HL-60 (cell line): ENCODE results near the gene CHST13.

Source experiments
- DNase-seq, 2 experiments: peaks; one replicate each; pipeline ENCODE4 v3.0.0-alpha.2; 2010 to 2020; ENCODE audit warnings: low read depth in 1 of 2, low spot score in 1 of 2
- H3K27ac ChIP-seq: fragments of 250-450 bp; sonication (Bioruptor Pico); replicated peaks from 2 replicates; pipeline ENCODE4 v1.5.1; 2020; ENCODE audit warnings: mild to moderate bottlenecking, moderate library complexity
- H3K27me3 ChIP-seq: fragments of 250-450 bp; sonication (Bioruptor Pico); 2 replicates; pipeline ENCODE4 v1.5.1; 2021; ENCODE audit warnings: mild to moderate bottlenecking, moderate library complexity; ENCODE audit not compliant: insufficient read depth, poor library complexity, severe bottlenecking
- H3K4me3 ChIP-seq: replicated peaks from 2 replicates; pipeline ENCODE4 v1.5.1; 2011; ENCODE audit warnings: mild to moderate bottlenecking, control low read depth, low read length; ENCODE audit not compliant: insufficient read depth
- CTCF ChIP-seq: IDR thresholded peaks from one replicate; pipeline ENCODE4 v1.5.1; 2011; ENCODE audit warnings: low read length, control low read depth, inconsistent platforms; ENCODE audit not compliant: insufficient read depth
- GABPA ChIP-seq: IDR thresholded peaks from 2 replicates; pipeline ENCODE4 v1.6.1; 2012; ENCODE audit warnings: low read depth
- POLR2AphosphoS5 ChIP-seq: IDR thresholded peaks from 2 replicates; pipeline ENCODE4 v1.6.1; 2012; ENCODE audit warnings: low read depth
- REST ChIP-seq: IDR thresholded peaks from 2 replicates; pipeline ENCODE4 v1.6.1; 2012; ENCODE audit warnings: low read depth; ENCODE audit not compliant: insufficient replicate concordance
- SPI1 ChIP-seq: IDR thresholded peaks from 2 replicates; pipeline ENCODE4 v1.6.1; 2012; ENCODE audit warnings: low read depth, mild to moderate bottlenecking, borderline replicate concordance

The CHST13 gene

GRCh38 chr3:126518779-126519177 is 5.2 kb upstream of the CHST13 start:
- Histone ChIP-seq H3K27me3 (no peaks in the 10 kb centered on the region), H3K4me3 (no peak overlapping the region), H3K27ac (no peak overlapping the region)
- TF ChIP-seq SPI1 (no peak), CTCF (no peak), GABPA (no peak), REST (no peak), POLR2AphosphoS5 (no peak)
- DNase-seq: no peak

- Histone ChIP-seq H3K4me3 (no peak overlapping the region), H3K27ac (no peak overlapping the region), H3K27me3 (no peaks in the 10 kb centered on the region)
- no peak for DNase-seq
- no peak for TF ChIP-seq GABPA
- no peak for TF ChIP-seq REST
- TF ChIP-seq CTCF: no peak
- no peak for TF ChIP-seq POLR2AphosphoS5
- no peak for TF ChIP-seq SPI1
Measured at GRCh38 chr3:126519506-126520455, 4.2 kb upstream of the CHST13 start.

GRCh38 chr3:126521122-126521891 is 2.6 kb upstream of the CHST13 start:
- H3K4me3 ChIP-seq: no peak overlapping the region
- no peaks in the 10 kb centered on the region for H3K27me3 ChIP-seq
- no peak overlapping the region for H3K27ac ChIP-seq
- DNase-seq: no peak
- TF ChIP-seq CTCF (no peak), REST (no peak), GABPA (no peak), POLR2AphosphoS5 (no peak), SPI1 (no peak)
